Activated gamma-delta T cell treated with anti-CD3 and anti-CD28 coated beads, Interleukin-2, amount 50 U/mL, for 16 hours (primary cell): ENCODE results near the gene UBR1.
A peak's percentile ranks its signal among the peaks of the same experiment; 100 is the strongest.
"Not testable (repeated sequence)": the region's sequence is repeated elsewhere in the genome, so short reads cannot be mapped to it uniquely, and the experiment has no call there.

Experiments
- DNase-seq: peaks from one replicate; pipeline ENCODE4 v3.0.0-alpha.2; 2020; ENCODE audit warnings: low read depth

UBR1 gene

GRCh38 chr15:42971830-42972229 lies 134.0 kb downstream of the UBR1 start:
- DNase-seq = no peak

DNA sequence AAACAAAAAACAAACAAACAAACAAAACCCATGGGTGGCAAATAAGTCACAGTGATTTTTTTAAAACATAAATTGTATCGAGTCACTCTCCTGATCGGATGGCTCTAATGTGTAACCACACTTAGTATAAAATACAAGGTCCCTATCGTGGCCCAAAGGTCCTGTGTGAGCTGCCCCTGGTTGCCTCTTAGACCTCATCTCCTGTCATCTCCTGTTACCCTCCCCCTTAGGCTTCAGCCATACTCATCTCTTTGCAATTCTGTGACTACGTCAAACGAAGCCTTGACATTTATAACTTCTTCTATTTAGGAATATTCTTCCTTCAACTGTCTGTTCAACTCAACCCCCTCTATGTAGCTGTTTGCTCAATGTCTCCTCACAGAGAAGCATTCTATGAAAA lies 141.4 kb downstream of the UBR1 start:
- no peak for DNase-seq

DNA sequence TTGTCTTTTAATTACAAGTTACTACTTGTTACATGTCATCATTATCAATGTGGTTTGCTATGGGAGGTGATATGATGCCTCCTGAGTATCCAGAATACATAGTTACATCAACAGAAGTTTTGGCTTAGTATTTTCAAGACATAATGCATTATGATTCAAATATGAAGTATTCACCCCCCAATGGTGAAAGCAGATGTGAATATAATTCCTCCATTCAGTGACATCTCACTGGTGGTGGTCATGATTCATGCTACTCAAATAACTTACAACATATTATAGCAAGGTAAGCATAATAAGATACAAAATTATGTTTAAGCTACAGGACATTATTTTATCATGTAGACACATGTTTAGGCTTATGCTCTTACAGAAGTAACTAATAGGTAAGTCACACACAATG lies 150.3 kb downstream of the UBR1 start:
- DNase-seq = no peak

GRCh38 chr15:42954291-42954690 lies 151.5 kb downstream of the UBR1 start:
- no peak for DNase-seq

GRCh38 chr15:42948898-42949297 lies 156.9 kb downstream of the UBR1 start:
- not testable (repeated sequence) for DNase-seq

- DNase-seq = no peak
Measured at GRCh38 chr15:42940527-42940926, 165.3 kb downstream of the UBR1 start.

- no peak for DNase-seq
Measured at GRCh38 chr15:42939841-42940240, 166.0 kb downstream of the UBR1 start.

DNA sequence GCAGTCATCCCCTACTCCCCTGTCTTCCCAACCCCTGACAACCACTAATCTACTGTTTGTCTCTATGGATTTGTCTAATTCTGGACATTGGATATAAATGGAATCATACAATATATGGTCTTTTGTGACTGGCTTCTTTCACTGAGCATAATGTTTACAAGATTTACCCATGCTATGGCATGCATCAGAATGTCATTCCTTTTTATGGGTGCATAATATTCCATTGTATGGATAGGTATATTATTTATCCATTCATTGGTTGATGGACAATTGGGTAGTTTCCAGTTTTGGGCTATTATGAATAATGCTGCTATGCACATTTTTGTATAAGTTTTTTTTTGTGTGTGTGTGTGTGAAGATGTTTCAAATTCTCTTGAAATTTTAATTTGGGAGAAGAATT lies 168.7 kb downstream of the UBR1 start:
- DNase-seq = no peak

GRCh38 chr15:42933886-42934667 lies 171.8 kb downstream of the UBR1 start:
- no peak for DNase-seq

GRCh38 chr15:42932833-42933515 lies 172.9 kb downstream of the UBR1 start:
- DNase-seq = no peak

DNA sequence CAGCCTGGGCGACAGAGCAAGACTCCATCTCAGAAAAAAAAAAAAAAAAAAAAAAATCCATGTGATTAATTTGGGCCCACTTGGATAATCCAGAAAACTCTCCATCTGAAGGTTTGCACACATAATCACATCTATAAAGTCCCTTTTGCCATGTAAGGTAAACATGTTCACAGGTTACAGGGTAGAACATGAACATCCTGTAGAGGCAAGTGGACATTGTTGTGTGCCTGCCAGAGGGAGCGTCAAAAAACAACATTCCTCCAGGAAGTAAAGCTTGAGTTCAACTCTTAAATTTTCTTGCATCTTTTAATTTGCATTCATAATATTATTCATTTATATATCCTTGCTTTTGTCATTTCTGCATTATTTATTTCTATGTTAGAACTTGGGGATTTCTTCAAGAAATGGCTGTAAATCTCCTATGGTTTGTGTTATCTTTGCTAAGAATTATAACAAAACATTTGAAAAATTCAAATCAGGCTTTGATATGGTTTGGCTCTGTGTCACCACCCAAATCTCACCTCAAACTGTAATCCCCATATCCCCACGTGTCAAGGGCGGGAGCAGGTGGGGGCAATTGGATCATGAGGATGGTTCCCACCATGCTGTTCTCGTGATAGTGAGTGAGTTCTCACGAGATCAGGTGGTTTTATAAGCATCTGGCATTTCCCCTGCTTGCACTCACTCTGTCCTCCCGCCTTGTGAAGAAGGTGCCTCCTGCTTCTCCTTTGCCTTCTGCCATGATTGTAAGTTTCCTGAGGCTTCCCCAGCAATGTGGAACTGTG lies 173.9 kb downstream of the UBR1 start:
- DNase-seq = no peak

- no peak for DNase-seq
Measured at GRCh38 chr15:42929306-42929848, 176.5 kb downstream of the UBR1 start.

- peak; percentile 14 for DNase-seq
Measured at GRCh38 chr15:42921342-42921731, 184.5 kb downstream of the UBR1 start.

DNA sequence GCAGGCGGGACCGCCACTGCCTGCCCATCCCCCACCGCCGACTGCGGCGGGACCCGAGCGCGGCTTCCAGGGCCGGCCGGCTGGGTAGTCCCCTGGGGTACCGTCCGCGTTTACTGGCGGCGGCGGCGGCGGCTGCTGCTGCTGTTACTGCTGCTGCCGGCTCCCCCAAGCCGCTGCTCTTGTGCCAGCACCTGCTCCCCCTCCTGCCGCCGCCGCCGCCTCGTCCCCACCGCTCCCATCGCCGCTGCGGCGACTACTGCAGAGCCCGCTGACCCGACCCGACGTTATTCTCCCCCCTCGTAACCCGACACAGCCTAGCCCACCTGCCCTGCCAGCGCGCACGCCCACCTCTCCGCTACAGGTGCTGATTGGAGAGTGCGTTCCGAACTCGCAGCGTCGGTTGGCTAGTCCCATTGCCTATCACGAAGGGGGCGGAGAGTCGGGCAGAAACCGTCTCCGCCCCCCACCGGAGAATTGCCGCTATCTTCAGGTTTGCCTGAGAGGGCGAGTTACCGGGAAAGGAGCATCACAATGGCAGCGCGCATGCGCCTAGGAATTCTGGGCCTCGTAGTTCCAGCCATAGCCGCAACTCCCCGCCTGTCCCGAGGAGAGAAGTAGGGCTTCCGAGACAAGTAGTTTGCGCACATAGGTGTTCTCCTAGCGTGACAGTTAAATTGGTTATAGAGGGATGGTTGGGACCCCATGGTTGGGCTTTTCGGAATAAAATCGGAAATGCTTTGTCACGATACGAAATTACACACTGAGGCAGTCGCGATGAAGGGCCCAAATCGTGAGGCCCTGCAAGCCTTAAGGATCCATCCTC lies 185.1 kb downstream of the UBR1 start, which contains the start of gene TTBK2:
TSS of gene TTBK2 (minus strand) at position 260 of the 823 bp plus-strand sequence. CDS start 42,161 bp downstream, outside the sequence.
- DNase-seq = peak; percentile 96

DNA sequence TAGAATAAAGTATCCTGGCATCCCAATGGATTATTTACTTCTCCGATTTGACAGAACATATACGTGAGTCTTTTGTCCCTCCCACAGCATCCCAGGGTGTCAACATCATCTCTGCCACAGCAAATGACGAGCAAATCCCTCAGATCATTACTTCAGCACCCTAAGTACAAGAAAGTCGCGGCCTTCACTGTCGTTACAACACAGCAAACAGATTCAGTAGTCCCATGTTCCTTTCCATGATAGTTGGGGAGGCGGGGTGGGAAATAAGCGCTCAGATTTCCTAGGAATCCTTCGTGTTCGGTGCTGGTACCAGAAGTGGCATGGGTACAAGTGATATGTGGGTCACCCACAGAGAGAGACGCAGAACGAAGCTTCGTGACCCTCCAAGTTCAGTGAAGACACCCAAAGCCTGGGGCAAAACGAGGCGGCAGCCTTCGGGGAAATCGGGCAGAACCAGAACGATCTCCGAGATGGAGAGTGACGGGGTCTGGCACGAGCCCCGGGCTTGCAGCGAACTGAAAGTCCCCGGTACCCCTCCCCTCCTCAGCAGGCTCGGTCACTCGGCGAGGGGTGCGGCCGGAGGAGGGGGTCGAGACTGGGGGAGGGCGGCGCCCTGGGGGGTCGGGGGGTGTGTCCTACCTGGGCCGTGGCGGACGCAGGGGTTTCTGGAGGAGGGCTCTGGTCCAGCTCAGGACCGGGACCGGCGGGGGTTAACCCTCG lies 185.9 kb downstream of the UBR1 start:
- peak; percentile 20 for DNase-seq

GRCh38 chr15:42919308-42919707 lies 186.5 kb downstream of the UBR1 start:
- no peak for DNase-seq

DNA sequence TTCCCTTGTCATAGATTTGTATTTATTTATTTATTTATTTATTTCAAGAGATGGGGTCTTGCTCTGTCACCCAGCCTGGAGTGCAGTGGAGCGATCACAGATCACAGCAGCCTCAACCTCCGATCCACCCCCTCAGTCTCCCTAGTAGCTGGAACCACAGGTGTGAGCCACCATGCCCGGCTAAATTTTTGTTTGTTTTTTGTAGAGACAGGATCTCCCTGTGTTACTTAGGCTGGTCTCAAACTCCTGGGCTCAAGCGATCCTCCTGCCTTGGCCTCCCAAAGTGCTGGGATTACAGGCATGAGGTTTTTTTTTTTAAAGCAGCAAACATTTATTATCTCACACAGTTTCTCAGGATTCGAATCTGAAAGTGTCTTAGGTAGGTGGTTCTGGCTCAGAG lies 187.8 kb downstream of the UBR1 start:
- DNase-seq = no peak

DNA sequence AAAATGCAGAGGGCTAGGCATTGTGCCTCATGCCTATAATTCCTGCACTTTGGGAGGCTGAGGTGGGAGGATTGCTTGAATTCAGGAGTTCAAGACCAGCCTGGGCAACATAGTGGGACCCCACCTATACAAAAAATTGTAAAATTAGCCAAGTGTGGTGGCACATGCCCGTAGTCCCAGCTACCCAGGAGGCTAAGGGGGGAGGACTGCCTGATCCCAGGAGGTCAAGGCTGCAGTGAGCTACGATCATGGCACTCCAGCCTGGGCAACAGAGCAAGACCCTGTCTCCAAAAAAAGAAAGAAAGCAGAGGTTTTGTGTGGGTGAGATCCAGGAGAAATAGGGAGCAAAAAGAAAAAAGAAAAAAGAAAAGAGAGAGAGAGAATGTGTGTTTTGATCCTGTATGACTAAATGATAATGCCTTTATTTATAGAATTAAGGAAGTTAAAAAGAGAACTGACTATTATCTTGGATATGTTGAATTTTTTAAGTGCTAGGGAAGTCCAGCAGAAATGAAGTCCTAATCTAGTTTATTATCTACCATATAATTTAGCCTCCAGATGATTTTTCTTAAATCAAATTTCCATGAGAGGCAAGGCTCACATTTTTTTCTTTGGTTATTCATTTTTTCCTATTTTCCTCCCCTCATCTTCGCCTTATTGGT lies 190.1 kb downstream of the UBR1 start:
- no peak for DNase-seq

DNA sequence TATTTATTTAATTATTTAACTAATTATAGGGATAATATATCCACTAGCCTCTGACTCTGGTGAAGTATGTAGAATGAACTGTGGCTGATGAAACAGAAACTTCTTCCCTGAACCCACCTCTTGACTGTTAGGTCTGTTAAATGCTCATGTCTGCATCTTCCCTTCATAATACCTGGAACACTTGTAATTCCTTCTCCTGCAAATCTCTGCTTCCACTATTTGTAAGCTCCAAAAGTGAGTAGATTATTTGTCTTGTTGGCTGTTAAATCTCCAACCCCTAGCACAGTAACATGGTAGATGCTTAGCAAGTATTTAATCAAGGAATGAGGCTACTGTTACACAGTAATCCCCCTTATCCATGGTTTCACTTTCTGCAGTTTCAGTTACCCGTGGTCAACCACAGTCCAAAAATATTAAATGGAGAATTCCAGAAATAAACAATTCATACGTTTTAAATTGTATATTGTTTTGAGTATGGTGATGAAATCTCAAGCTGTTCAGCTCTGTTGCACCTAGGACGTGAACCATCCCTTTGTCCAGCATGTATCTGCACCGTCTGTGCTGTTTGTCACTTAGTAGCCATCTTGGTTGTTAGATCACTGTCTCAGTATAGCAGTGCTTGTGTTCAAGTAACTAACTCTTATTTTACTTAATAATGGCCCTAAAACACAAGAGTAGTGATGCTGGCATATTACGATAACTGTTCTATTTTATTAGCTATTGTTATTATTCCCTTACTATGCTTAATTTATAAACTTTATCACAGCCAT lies 190.9 kb downstream of the UBR1 start:
- no peak for DNase-seq
